ENCODE data around the gene FOXP4. TPM values are rescaled to one million over a fixed set of nuclear protein-coding genes. Genes with fewer than 3 reads are reported as not detected.

The FOXP4 gene
- total RNA-seq, 1 donor from 2014 or later = 2.0 TPM

- DNase-seq = no peak
These were observed 19.5 kb downstream of the FOXP4 start for GRCh38 chr6:41565701-41566100.

- no peak for DNase-seq
These were observed 20.8 kb downstream of the FOXP4 start for GRCh38 chr6:41566961-41567360.

GRCh38 chr6:41567684-41568083 is 21.5 kb downstream of the FOXP4 start:
- no peak for DNase-seq

GRCh38 chr6:41568202-41568584 is 22.0 kb downstream of the FOXP4 start:
- DNase-seq = no peak

- no peak for DNase-seq
These were observed 22.6 kb downstream of the FOXP4 start for GRCh38 chr6:41568585-41569384.

GRCh38 chr6:41570259-41570615 is 24.1 kb downstream of the FOXP4 start:
- DNase-seq = no peak

- no peak for DNase-seq
These were observed 25.0 kb downstream of the FOXP4 start for GRCh38 chr6:41571021-41571780.

GRCh38 chr6:41572613-41573012 is 26.4 kb downstream of the FOXP4 start:
- no peak for DNase-seq

GRCh38 chr6:41573276-41573675 is 27.1 kb downstream of the FOXP4 start:
- DNase-seq = no peak

- no peak for DNase-seq
These were observed 27.8 kb downstream of the FOXP4 start for GRCh38 chr6:41573985-41574384.

GRCh38 chr6:41575598-41575997 is 29.4 kb downstream of the FOXP4 start:
- DNase-seq = no peak

- no peak for DNase-seq
These were observed 30.5 kb downstream of the FOXP4 start for GRCh38 chr6:41576667-41577066.

GRCh38 chr6:41577356-41578216 is 31.4 kb downstream of the FOXP4 start:
- no peak for DNase-seq

GRCh38 chr6:41578217-41579087 is 32.3 kb downstream of the FOXP4 start:
- no peak for DNase-seq

- no peak for DNase-seq
These were observed 33.0 kb downstream of the FOXP4 start for GRCh38 chr6:41579088-41579610.

- DNase-seq = no peak
These were observed 34.5 kb downstream of the FOXP4 start for GRCh38 chr6:41580690-41581089.

- DNase-seq = no peak
These were observed 35.3 kb downstream of the FOXP4 start for GRCh38 chr6:41581381-41581991.

GRCh38 chr6:41582540-41582939 is 36.4 kb downstream of the FOXP4 start:
- no peak for DNase-seq

- DNase-seq = no peak
These were observed 37.4 kb downstream of the FOXP4 start for GRCh38 chr6:41583565-41583964.

GRCh38 chr6:41584205-41584604 is 38.0 kb downstream of the FOXP4 start:
- no peak for DNase-seq

- no peak for DNase-seq
These were observed 38.6 kb downstream of the FOXP4 start for GRCh38 chr6:41584668-41585205.
